ENCODE data around the gene SMARCD2.
"Not testable (repeated sequence)": the region's sequence is repeated elsewhere in the genome, so short reads cannot be mapped to it uniquely, and the experiment has no call there.

Gene SMARCD2

DNA sequence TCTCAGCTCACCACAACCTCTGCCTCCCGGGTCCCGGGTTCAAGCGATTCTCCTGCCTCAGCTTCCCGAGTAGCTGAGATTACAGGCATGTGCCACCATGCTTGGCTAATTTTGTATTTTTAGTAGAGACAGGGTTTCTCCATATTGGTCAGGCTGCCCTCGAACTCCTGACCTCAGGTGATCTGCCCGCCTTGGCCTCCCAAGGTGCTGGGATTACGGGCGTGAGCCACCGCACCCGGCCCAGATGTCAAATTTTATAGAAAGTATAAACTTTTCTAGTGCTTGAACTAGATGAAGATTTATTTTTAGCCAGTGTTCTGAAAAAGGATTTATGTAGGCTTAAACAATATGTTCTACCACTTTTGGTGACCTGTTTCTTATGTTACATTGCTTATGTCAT, 46.1 kb downstream of the SMARCD2 start:
- not testable (repeated sequence) for DNase-seq

DNA sequence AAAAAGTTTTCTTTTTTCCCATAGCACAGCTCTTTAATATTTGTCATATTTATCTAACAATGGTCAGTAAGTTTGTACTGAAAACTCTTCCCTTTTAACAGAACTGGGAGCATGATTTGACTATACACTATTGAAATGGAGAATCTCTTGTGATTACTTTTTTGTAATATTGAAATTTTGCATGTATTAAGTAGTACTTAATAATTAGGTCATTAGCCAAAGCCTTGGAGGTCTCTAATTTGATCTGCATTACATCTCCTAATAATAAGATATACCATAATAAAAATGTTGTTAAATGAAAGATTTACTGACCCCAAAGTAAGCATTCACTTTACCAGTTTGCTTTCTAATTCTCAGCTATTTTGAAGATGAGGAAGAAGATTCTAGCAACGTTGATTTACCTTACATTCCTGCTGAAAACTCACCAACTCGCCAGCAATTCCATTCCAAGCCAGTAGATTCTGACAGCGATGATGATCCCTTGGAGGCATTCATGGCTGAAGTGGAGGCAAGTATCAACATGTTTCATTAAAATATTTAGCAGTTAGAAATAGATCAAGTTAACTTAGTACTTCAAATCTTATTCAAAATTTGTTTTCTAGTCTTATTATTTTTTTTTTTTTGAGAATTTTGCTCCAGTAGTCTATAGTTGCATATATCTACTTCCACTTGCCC, 50.3 kb downstream of the SMARCD2 start:
- no peak for DNase-seq

DNA sequence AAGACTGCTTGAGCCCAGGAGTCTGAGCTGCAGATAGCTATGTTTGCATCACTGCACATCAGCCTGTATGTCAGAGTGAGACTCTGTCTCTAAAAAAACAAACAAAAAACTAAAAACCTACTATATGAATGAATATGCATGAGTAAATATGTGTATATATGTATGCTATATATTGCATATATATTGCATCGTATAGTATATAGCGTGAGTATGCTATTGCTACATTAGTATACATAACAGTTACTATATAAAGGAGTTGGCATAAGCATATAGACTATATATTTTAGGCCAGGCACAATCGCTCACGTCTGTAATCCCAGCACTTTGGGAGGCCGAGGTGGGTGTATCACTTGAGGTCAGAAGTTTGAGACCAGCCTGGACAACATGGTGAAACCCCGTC, 52.4 kb downstream of the SMARCD2 start:
- no peak for DNase-seq

DNA sequence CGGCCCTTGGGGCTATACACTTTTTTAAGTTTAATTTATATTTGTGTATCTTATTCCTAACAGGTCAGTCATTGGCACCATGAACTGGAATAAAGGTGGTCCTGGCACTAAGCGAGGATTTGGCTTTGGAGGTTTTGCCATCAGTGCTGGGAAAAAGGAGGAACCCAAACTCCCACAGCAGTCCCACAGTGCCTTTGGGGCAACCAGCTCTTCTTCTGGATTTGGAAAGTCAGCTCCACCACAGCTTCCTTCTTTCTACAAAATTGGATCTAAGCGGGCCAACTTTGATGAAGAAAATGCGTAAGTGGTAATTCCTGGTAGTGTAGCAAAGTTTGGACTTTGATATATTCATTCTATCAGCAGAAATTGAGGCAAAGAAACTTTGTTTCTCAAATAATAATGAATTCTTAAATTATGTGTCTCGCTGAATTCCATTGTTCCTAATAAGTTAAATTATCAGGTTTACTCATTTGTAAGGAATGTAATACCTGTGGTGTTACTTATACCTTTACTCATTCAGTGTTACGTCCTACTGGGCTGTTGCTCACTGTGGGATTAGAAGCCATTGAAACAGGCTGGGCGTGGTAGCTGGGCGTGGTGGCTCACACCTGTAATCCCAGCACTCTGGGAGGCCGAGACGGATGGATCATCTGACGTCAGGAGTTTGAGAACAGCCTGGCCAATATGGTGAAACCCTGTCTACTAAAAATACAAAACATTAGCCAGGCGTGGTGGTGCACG, 55.3 kb downstream of the SMARCD2 start:
- no peak for DNase-seq

DNA sequence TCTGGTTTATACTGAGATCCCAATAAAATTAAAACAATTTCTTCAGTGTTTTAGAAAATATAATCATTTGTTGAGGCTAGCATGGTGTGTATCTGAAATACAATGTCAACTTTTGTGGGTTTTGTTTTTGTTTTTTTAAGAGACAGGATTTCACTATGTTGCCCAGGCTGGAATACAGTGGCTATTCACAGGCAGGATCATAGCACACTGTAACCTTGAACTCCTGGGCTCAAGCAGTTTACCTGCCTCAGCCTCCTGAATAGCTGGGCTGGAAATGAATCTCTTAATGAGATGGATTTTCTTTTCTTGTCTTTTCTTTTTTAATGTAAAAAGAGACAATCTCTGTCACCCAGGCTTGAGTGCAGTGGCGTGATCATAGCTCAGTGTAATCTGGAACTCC, 56.4 kb downstream of the SMARCD2 start:
- DNase-seq, result no peak

DNA sequence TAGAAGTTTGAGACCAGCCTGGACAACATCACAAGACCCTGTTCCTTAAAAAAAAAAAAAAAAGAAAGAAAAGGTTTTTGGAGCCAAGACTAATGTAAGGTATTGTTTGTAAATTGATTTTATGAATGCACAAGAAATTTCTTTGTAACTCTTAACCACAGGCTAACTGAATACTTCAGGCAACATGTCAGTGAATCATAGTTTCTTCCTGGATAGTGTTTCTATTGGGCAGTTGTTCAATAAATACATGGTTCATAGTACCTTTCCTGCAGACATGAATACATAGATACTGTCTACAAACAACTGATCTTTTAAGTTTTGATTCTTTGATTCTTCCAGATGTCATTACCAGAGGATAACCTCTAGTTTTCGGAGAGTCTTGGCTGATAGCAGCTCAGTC, 56.9 kb downstream of the SMARCD2 start:
- DNase-seq, result no peak

DNA sequence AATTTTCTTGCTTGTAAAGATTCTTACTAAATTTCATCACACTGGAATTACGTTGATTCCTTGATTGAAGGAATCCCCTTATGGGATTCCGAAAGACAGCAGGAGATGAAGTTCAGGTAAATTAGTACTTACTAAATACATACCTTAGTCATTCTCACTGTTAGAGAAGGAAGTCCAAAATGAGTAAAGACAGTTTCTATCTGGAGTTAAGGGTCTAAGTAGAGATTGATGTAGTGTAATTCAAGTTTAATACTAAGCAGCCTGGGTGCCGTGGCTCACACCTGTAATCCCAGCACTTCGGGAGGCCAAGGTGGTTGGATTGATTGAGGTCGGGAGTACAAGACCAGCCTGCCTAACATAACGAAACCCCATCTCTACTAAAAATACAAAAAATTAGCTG, 59.0 kb downstream of the SMARCD2 start:
- no peak for DNase-seq

All from hematopoietic multipotent progenitor cell treated with erythropoietin and hydrocortisone succinate and interleukin-3 and kit ligand, for 4 days (in vitro differentiated cells).